Fibroblast of skin of right quadriceps (primary cell): Measurements from ENCODE around the gene CARS1.

ENCODE experiments used
- DNase-seq: peaks from one replicate; pipeline ENCODE4 v3.0.0-alpha.2; 2013

The CARS1 gene

GRCh38 chr11:3058753-3059664 is 1.8 kb upstream of the CARS1 start:
- DNase-seq = peak; percentile 51

GRCh38 chr11:3056296-3057068 is 741 bp downstream of the CARS1 start:
- DNase-seq = peak; percentile 11

DNA sequence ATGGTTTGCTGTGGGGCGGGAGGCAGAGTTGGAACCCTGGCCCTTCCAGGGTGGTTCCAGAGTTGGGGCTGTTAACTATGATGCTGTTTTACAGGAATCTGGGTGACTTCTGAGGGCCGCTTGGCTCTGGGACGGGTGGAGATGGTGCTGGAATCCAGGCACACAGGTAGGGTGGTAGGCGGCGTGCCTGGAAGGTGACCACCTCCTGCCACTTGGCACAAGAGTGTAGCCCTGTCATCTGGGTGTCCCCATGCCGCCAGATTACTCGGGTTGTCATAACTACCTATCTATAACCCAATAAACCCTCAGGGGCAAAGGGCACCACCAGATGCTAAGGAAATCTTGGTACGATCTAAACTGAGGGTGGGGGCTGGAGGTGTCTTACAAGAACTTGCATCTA is 1.3 kb downstream of the CARS1 start:
- DNase-seq = no peak

DNA sequence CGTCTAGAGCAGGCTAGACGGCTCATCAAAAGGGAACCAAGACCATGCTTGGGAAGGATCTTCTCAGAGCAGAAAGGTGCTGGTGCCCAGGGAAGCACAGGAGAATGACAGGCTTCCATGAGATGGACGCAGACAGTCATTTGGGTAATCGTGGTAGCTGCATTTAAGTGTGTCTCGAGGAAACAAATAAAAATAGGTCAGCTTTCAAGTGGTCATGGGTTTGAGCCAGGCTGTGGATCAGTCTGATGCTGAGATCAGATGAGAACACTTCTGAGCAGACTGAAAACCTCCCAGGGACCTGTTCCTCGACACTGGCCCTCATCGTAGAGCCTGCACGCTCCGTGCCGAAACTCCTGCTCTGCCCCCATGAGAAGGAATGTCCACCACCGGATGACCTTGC is 4.7 kb downstream of the CARS1 start:
- DNase-seq = no peak

- DNase-seq = no peak
Measured at GRCh38 chr11:3052109-3052479, 5.1 kb downstream of the CARS1 start.

- no peak for DNase-seq
Measured at GRCh38 chr11:3051196-3052108, 5.8 kb downstream of the CARS1 start.

DNA sequence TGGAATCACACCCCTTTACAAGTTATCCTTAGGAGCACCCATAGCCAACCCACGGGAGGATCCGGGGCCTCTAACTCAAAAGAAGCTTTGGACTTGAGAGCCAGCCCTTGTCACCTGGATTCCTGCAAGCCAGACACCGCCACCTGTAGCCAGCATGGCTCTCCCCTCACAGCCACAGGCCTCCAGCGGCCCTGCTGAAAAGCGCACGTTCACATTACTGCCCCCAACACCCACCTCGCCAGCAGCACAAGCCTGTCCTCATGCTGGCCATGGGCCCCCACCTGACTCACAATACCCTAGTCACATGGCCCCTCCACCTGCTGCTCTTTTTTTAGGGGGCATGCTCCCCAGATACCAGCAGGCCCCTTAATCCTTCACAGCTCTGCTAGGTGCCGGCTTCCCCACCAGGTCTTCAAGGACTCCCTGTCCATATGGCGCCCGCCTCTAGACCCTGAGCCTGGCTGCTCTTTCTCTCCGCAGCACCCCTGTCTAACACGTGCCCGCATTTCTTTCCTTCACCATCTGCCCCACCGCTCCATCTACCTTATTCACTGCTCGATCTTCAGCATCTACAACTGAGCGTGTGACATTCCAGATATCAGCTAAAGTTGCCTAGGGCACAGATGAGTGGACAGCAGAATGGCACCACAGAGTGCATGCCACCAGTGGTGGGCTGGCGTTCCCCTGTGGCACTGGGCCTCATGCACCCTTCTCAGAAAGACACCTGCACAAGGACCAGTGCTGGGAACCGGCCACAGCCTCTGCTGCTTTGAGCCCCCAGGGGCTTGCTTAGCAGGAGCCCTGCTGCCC is 6.6 kb downstream of the CARS1 start:
- DNase-seq = no peak

GRCh38 chr11:3049430-3050243 is 7.6 kb downstream of the CARS1 start:
- DNase-seq = peak; percentile 91

DNA sequence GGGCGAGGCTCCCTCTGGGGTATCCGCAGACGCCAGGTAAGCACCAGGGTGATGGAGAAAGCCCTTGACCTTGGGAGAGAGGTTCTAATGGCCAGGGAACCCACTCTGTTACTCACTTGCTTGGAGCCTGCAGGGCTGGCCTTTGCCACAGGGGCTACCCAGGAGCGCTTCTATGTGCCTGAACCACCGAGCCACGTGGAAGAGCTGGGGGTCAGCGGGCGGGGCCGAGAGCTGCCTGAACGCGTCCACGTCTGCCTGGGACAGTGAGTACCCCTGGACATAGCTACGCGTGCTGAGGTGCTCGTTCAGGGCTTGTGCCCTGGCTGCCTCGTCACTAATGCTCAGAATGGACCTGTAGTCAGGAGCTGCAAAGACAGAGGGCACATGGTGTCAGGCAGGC is 9.6 kb downstream of the CARS1 start:
- DNase-seq = no peak

- DNase-seq = no peak
Measured at GRCh38 chr11:3046641-3047040, 10.6 kb downstream of the CARS1 start.

DNA sequence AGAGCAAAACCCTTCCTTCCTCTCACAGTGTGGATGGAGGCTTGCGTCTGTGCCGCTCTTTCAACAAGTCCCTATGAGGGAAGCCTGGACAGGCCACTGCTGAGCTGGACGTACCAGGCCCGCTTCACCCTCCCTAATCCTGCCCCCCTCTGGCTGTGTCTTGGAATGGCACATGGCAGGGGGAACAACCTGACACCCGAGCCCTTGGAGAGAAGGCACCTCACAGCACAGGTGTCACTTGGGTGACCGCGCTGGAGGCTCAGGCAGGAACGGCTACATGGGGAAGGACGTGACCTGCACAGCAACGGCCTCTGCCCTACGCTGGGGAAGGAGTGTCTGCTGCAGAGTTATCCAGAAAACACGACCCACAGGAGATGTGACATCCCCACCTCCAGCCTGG is 11.0 kb downstream of the CARS1 start:
- DNase-seq = no peak

GRCh38 chr11:3044915-3045314 is 12.3 kb downstream of the CARS1 start:
- DNase-seq = no peak

DNA sequence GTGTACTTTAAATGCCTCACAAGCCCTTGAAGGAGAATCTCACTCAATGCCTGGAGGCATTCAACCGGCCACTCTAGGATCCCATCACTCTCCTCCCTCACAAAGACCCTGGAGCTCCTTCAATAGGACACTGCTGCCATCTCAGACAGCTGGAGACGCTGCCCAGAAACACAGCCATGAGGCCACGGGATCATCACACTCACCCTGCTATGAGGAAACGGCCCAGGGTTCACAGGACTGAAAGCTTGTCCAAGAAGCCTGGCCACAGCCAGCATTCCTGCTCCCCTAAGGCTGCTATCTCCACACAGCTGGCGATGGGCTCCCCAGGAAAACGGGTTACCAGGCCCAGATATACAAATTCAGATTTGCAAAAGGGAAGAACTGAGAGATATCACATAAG is 13.2 kb downstream of the CARS1 start:
- DNase-seq = no peak

- no peak for DNase-seq
Measured at GRCh38 chr11:3043315-3043871, 13.8 kb downstream of the CARS1 start.

DNA sequence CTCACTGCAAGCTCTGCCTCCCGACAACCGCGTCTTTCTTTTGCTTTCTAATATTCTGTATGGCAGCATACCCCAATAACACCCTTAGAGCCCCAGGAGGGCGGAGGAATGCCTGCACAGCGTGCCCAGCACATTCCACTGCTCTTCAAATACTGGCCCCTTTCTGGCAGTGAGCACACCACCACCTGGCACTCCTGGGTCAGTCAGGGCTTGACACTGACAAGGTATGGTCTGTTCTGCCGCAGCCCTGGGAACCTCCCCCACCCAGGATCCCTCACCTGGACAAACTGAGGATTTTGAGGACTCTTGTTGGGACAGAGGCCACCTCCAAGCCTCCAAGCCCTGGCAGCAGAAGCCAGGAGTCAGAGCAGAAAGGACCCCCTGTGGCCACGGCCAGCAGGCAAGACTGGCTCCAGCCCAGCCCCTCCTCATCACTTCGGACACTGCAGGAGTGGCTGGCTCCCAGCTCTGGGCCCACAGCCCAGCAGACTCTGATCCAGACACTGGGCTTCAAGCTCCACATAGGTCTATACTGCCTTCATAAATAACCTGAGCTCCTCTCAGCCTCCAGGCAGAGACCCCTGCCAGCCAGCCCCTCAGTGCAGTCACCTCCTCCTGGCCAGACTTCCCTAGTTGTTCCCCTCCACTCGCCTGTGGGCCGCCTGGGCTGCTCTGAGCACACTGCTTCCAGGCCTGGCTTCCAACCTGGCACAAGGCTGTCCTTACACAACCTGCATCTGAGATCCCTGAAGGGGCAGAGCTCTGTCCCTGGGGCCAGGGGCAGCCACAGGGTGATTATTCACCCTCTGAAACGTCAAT is 14.5 kb downstream of the CARS1 start:
- no peak for DNase-seq

DNA sequence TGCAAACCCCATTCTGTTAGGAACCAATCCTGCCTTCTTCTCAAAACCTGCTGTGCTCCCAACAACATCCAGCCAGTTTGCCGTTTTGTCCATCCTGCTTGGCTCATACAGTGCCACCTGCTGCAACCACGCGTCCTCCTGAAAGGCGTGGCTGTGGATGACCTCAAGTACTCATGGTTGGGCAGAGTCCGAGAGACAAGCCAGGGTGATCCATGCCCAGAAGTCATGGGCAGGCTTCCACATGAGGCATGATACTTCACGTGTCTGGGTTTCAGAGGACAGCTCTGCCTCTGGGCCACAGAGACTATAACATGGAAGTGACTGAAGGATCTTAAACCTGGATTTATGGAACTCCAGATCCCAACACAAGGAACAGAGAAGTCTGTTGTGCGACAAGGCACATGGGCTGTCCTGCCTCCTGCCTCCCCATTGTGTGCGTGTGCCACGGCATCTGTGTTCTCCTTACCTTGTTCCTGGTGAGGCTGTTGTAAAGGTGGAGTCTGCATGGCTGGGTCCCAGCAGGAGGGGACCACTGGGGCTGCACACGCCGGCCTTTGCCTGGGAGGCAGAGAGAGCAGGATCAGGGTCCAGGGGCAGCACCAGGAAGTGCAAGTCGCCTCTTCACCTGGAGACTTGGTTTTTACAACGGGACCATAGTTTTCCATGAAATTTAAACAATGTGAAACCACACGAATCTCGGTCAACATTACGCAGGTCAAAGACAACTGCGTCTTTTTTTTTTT is 15.4 kb downstream of the CARS1 start:
- no peak for DNase-seq

GRCh38 chr11:3040881-3041280 is 16.3 kb downstream of the CARS1 start:
- DNase-seq = no peak

DNA sequence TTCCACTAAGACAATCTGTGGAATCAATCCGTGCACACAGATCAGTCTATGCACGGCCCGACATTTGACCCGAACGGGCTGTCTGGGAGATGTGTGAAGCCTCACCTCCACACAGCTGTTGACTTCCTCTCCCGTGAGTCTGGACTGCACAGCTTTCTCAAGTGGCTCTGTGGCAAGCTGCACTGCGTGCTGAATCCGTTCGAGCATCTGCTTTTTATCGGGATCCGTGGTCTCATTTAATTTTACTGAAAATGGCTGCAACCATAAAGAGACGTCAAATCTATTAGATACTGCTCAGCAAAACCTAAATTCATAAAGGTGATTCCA is 19.3 kb downstream of the CARS1 start:
- no peak for DNase-seq
